Measurements from ENCODE around the gene SCGB3A1.

SCGB3A1 gene

GRCh38 chr5:180603076-180603594 is 11.8 kb upstream of the SCGB3A1 start:
- no peak for DNase-seq

GRCh38 chr5:180602481-180603075 is 11.3 kb upstream of the SCGB3A1 start:
- DNase-seq = no peak

GRCh38 chr5:180601591-180602480 is 10.5 kb upstream of the SCGB3A1 start:
- no peak for DNase-seq

GRCh38 chr5:180600554-180601041 is 9.3 kb upstream of the SCGB3A1 start:
- DNase-seq = no peak

- DNase-seq = no peak
These were observed 8.8 kb upstream of the SCGB3A1 start for GRCh38 chr5:180599981-180600553.

GRCh38 chr5:180599590-180599914 is 8.3 kb upstream of the SCGB3A1 start:
- DNase-seq = no peak

- no peak for DNase-seq
These were observed 7.7 kb upstream of the SCGB3A1 start for GRCh38 chr5:180598797-180599589.

- DNase-seq = no peak
These were observed 7.0 kb upstream of the SCGB3A1 start for GRCh38 chr5:180598316-180598701.

GRCh38 chr5:180596668-180597231 is 5.5 kb upstream of the SCGB3A1 start:
- DNase-seq = no peak

GRCh38 chr5:180596115-180596667 is 4.9 kb upstream of the SCGB3A1 start:
- no peak for DNase-seq

- no peak for DNase-seq
These were observed 4.2 kb upstream of the SCGB3A1 start for GRCh38 chr5:180595381-180596114.

- DNase-seq = no peak
These were observed 3.7 kb upstream of the SCGB3A1 start for GRCh38 chr5:180595046-180595379.

GRCh38 chr5:180594311-180595045 is 3.2 kb upstream of the SCGB3A1 start:
- no peak for DNase-seq

GRCh38 chr5:180593446-180594206 is 2.3 kb upstream of the SCGB3A1 start:
- no peak for DNase-seq

GRCh38 chr5:180592176-180592575 is 877 bp upstream of the SCGB3A1 start:
- no peak for DNase-seq

- DNase-seq = no peak
These were observed 572 bp downstream of the SCGB3A1 start for GRCh38 chr5:180590543-180591310.

- DNase-seq = no peak
These were observed 1.3 kb downstream of the SCGB3A1 start for GRCh38 chr5:180589771-180590542.

- no peak for DNase-seq
These were observed 4.4 kb downstream of the SCGB3A1 start for GRCh38 chr5:180586870-180587269.

GRCh38 chr5:180586204-180586603 is 5.1 kb downstream of the SCGB3A1 start:
- no peak for DNase-seq
